Ishikawa (cell line): ENCODE data around the gene HOXA13.

ENCODE experiments used
- CEBPB ChIP-seq: IDR thresholded peaks from 2 replicates; pipeline ENCODE4 v1.6.1; 2012
- CREB1 ChIP-seq: IDR thresholded peaks from 2 replicates; pipeline ENCODE4 v1.6.1; 2012; ENCODE audit warnings: low read depth
- TAF1 ChIP-seq: IDR thresholded peaks from 2 replicates; pipeline ENCODE4 v1.6.1; 2012; ENCODE audit warnings: low read depth, mild to moderate bottlenecking
- TCF12 ChIP-seq: IDR thresholded peaks from 2 replicates; pipeline ENCODE4 v1.6.1; 2012; ENCODE audit warnings: low read depth
- YY1 ChIP-seq: IDR thresholded peaks from 2 replicates; pipeline ENCODE4 v1.6.1; 2012; ENCODE audit warnings: low read depth
- ZBTB7A ChIP-seq: IDR thresholded peaks from 2 replicates; pipeline ENCODE4 v1.6.1; 2012; ENCODE audit warnings: low read depth
- TF ChIP-seq, protein P1 (sequence below): IDR thresholded peaks from 2 replicates; pipeline ENCODE4 v1.6.1; 2012; ENCODE audit warnings: low read depth, mild to moderate bottlenecking
- TF ChIP-seq, protein P2 (sequence below): IDR thresholded peaks from 2 replicates; pipeline ENCODE4 v1.6.1; 2012
- TF ChIP-seq, protein P3 (sequence below): IDR thresholded peaks from 2 replicates; pipeline ENCODE4 v1.6.1; 2012

- TF ChIP-seq ZBTB7A, result no peak
- TF ChIP-seq, protein P1, sequence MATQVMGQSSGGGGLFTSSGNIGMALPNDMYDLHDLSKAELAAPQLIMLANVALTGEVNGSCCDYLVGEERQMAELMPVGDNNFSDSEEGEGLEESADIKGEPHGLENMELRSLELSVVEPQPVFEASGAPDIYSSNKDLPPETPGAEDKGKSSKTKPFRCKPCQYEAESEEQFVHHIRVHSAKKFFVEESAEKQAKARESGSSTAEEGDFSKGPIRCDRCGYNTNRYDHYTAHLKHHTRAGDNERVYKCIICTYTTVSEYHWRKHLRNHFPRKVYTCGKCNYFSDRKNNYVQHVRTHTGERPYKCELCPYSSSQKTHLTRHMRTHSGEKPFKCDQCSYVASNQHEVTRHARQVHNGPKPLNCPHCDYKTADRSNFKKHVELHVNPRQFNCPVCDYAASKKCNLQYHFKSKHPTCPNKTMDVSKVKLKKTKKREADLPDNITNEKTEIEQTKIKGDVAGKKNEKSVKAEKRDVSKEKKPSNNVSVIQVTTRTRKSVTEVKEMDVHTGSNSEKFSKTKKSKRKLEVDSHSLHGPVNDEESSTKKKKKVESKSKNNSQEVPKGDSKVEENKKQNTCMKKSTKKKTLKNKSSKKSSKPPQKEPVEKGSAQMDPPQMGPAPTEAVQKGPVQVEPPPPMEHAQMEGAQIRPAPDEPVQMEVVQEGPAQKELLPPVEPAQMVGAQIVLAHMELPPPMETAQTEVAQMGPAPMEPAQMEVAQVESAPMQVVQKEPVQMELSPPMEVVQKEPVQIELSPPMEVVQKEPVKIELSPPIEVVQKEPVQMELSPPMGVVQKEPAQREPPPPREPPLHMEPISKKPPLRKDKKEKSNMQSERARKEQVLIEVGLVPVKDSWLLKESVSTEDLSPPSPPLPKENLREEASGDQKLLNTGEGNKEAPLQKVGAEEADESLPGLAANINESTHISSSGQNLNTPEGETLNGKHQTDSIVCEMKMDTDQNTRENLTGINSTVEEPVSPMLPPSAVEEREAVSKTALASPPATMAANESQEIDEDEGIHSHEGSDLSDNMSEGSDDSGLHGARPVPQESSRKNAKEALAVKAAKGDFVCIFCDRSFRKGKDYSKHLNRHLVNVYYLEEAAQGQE, result no peak
- TF ChIP-seq, protein P2, sequence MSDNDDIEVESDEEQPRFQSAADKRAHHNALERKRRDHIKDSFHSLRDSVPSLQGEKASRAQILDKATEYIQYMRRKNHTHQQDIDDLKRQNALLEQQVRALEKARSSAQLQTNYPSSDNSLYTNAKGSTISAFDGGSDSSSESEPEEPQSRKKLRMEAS, result no peak
- no peak for TF ChIP-seq TCF12
- no peak for TF ChIP-seq CEBPB
- TF ChIP-seq, protein P3, sequence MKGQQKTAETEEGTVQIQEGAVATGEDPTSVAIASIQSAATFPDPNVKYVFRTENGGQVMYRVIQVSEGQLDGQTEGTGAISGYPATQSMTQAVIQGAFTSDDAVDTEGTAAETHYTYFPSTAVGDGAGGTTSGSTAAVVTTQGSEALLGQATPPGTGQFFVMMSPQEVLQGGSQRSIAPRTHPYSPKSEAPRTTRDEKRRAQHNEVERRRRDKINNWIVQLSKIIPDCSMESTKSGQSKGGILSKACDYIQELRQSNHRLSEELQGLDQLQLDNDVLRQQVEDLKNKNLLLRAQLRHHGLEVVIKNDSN, result no peak
- no peak for TF ChIP-seq YY1
- no peak for TF ChIP-seq CREB1
- no peak for TF ChIP-seq TAF1
Measured at GRCh38 chr7:27205325-27206280, 5.7 kb upstream of the HOXA13 start.
